Spleen (tissue), 7 donors: ENCODE results near the gene DNAAF6.

Experiments
- POLR2AphosphoS5 ChIP-seq, 3 donors: sonication (generic); formaldehyde crosslinking; IDR thresholded peaks; one replicate each; pipeline ENCODE4 v1.5.1; 2017; ENCODE audit warnings: antibody characterized with exemption in 3 of 3
- TF ChIP-seq, protein P1 (sequence below), 11 experiments: fragments of 200-600 bp in 7 of 11; fragments of 450-650 bp in 4 of 11; sonication (generic) in 4 of 11; IDR thresholded peaks in 8 of 11; conservative IDR thresholded peaks in 3 of 11; 1 replicate in 7 of 11; 2 replicates in 4 of 11; pipeline versions ENCODE4 v1.4.0 to v1.8.0; 2016 to 2021; ENCODE audit warnings: antibody characterized with exemption in 11 of 11, inconsistent platforms in 4 of 11, mild to moderate bottlenecking in 1 of 11
- donor health status: DM: no; HTN: no; CAD: no; lungs with moderate emphysema.
- donor health status: DM: no; HTN: no; CAD: no.
- donor health status: DM: no; HTN: no; CAD: no.

DNA sequence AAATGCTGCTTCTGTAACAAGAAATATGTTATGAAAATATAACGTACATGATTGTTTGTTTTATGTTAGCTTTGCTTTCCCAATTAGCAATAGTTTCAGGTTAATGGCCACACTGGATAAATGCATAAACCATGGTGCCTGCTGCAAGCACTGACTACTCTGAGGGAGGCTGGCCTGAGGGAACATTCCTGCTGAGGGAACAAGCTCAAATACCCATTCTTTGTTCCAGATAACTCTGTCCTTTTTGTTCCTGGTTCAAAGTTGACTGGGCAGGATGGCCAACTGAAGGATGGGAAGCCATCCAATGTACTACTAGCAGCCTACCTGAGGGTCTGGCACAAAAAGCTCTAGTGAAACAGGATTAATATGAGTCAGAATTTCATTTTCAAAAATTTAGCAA lies 37.7 kb upstream of the DNAAF6 start:
- no peak for TF ChIP-seq POLR2AphosphoS5 (IDR thresholded peaks at IDR 0.05)
- TF ChIP-seq, protein P1, sequence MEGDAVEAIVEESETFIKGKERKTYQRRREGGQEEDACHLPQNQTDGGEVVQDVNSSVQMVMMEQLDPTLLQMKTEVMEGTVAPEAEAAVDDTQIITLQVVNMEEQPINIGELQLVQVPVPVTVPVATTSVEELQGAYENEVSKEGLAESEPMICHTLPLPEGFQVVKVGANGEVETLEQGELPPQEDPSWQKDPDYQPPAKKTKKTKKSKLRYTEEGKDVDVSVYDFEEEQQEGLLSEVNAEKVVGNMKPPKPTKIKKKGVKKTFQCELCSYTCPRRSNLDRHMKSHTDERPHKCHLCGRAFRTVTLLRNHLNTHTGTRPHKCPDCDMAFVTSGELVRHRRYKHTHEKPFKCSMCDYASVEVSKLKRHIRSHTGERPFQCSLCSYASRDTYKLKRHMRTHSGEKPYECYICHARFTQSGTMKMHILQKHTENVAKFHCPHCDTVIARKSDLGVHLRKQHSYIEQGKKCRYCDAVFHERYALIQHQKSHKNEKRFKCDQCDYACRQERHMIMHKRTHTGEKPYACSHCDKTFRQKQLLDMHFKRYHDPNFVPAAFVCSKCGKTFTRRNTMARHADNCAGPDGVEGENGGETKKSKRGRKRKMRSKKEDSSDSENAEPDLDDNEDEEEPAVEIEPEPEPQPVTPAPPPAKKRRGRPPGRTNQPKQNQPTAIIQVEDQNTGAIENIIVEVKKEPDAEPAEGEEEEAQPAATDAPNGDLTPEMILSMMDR (IDR thresholded peaks at IDR 0.05 in 8 of 11, conservative IDR thresholded peaks at IDR 0.05 in 3 of 11), result no peak
